Endothelial cell of umbilical vein (primary cell): ENCODE measurements around the gene RAB31. TPM values are rescaled to one million over a fixed set of nuclear protein-coding genes. Genes with fewer than 3 reads are reported as not detected.

Source experiments
- BruUV-seq: library from RNA; stranded (reverse); fragments of 400-500 nt; replicated peaks from 2 replicates; lab custom pipeline; 2021; lab: Mats Ljungman, UMichigan
- CTCF ChIA-PET: fragments of 300-600, 350-600 bp; sonication (Branson Sonifier 250); formaldehyde crosslinking; loops from one replicate; lab custom pipeline; 2021; ENCODE audit warnings: antibody characterized with exemption, inconsistent platforms; lab: Charles Lee
- POLR2A ChIA-PET: fragments of 300-600, 350-600 bp; sonication (Branson Sonifier 250); formaldehyde crosslinking; loops from one replicate; lab custom pipeline; 2021; ENCODE audit warnings: antibody characterized with exemption, inconsistent platforms; lab: Charles Lee
- DNase-seq: peaks from one replicate; pipeline ENCODE4 v3.0.0-alpha.2; 2011; ENCODE audit warnings: low read depth, low spot score
- FAIRE-seq: peaks from 2 replicates; lab custom pipeline; 2011; peaks lifted over from hg19 to GRCh38; lab: Jason Lieb, UNC
- H2AFZ ChIP-seq: 2 replicates; pipeline ENCODE4 v1.6.0; 2012; ENCODE audit warnings: low read depth, low read length, control low read depth, inconsistent platforms
- H3K27ac ChIP-seq: 2 replicates; pipeline ENCODE4 v1.5.1; 2011; ENCODE audit warnings: low read depth, mild to moderate bottlenecking, control low read depth, low read length, moderate library complexity; ENCODE audit not compliant: insufficient read depth
- H3K27me3 ChIP-seq, 2 experiments: 2 replicates each; pipeline versions ENCODE4 v1.6.0 to v1.6.1; 2011; ENCODE audit warnings: low read length in 2 of 2, mixed read lengths in 1 of 2; ENCODE audit not compliant: control insufficient read depth in 2 of 2, insufficient read depth in 2 of 2
- H3K36me3 ChIP-seq, 2 experiments: 2 replicates in 1 of 2; 3 replicates in 1 of 2; pipeline ENCODE4 v1.5.1; 2011; ENCODE audit warnings: low read length in 2 of 2, mild to moderate bottlenecking in 1 of 2, moderate library complexity in 1 of 2; ENCODE audit not compliant: control insufficient read depth in 2 of 2, insufficient read depth in 2 of 2; ENCODE audit errors: extremely low read depth in 1 of 2
- H3K4me1 ChIP-seq: 3 replicates; pipeline ENCODE4 v1.5.1; 2011; ENCODE audit warnings: mild to moderate bottlenecking, low read length; ENCODE audit not compliant: control insufficient read depth, insufficient read depth; ENCODE audit errors: extremely low read depth
- H3K4me2 ChIP-seq: 2 replicates; pipeline ENCODE4 v1.6.1; 2011; ENCODE audit warnings: low read length, control low read depth, mixed read lengths; ENCODE audit not compliant: insufficient read depth
- H3K4me3 ChIP-seq, 3 experiments: fragments of 200-600 bp in 1 of 3; sonication (generic), shearing (Covaris generic) in 1 of 3; replicated peaks in 1 of 3; 2 replicates each; pipeline ENCODE4 v1.5.1; 2011 to 2016; ENCODE audit warnings: control low read depth in 3 of 3, low read length in 3 of 3, mild to moderate bottlenecking in 2 of 3, inconsistent platforms in 1 of 3, low read depth in 1 of 3, moderate library complexity in 1 of 3; ENCODE audit not compliant: insufficient read depth in 1 of 3
- H3K79me2 ChIP-seq: 2 replicates; pipeline ENCODE4 v1.6.0; 2012; ENCODE audit warnings: low read length, inconsistent platforms; ENCODE audit not compliant: control insufficient read depth, insufficient read depth
- H3K9ac ChIP-seq: replicated peaks from 2 replicates; pipeline ENCODE3; 2011; ENCODE audit warnings: low read length, control low read depth; ENCODE audit not compliant: insufficient read depth; ENCODE audit errors: extremely low read depth
- H3K9me1 ChIP-seq: replicated peaks from 3 replicates; pipeline ENCODE4 v1.6.0; 2011; ENCODE audit warnings: mild to moderate bottlenecking, low read length; ENCODE audit not compliant: control insufficient read depth, insufficient read depth; ENCODE audit errors: extremely low read depth
- H3K9me3 ChIP-seq: replicated peaks from 2 replicates; pipeline ENCODE4 v1.5.1; 2012; ENCODE audit warnings: low read length, inconsistent platforms; ENCODE audit not compliant: control insufficient read depth, insufficient read depth
- H4K20me1 ChIP-seq: replicated peaks from 2 replicates; pipeline ENCODE3; 2011; ENCODE audit warnings: mild to moderate bottlenecking, low read length; ENCODE audit not compliant: control insufficient read depth, insufficient read depth; ENCODE audit errors: extremely low read depth
- CTCF ChIP-seq, 2 donors: IDR thresholded peaks; 1 replicate in 1 of 2; 2 replicates in 1 of 2; pipeline ENCODE4 v1.5.1; 2011; ENCODE audit warnings: low read length in 2 of 2, mild to moderate bottlenecking in 2 of 2, moderate library complexity in 2 of 2, control low read depth in 1 of 2, inconsistent platforms in 1 of 2, low read depth in 1 of 2; ENCODE audit not compliant: insufficient read depth in 1 of 2; ENCODE audit errors: extremely low read depth in 1 of 2
- FOS ChIP-seq: IDR thresholded peaks from 2 replicates; pipeline ENCODE4 v1.6.1; 2011; ENCODE audit warnings: mild to moderate bottlenecking, low read length, moderate library complexity, borderline replicate concordance; ENCODE audit not compliant: insufficient read depth
- GATA2 ChIP-seq: IDR thresholded peaks from 2 replicates; pipeline ENCODE4 v1.7.0; 2011; ENCODE audit warnings: low read depth, mild to moderate bottlenecking, moderate library complexity, mixed read lengths, low read length; ENCODE audit not compliant: insufficient read length, insufficient read depth
- MAX ChIP-seq: IDR thresholded peaks from 2 replicates; pipeline ENCODE4 v1.6.1; 2011; ENCODE audit not compliant: insufficient read depth, insufficient read length
- MYC ChIP-seq: IDR thresholded peaks from one replicate; pipeline ENCODE4 v1.6.1; 2011; ENCODE audit warnings: mild to moderate bottlenecking, low read depth, low read length
- POLR2A ChIP-seq: IDR thresholded peaks from 2 replicates; pipeline ENCODE4 v1.6.1; 2012; ENCODE audit warnings: low read depth, mild to moderate bottlenecking, control low read depth, low read length
- dilution Hi-C: fragments of 300-500 bp; cut with MboI; formaldehyde crosslinking; loops from one replicate; pipeline ENCODE4 v1.15.0; 2019; ENCODE audit warnings: low sequenced_read_pairs; ENCODE audit not compliant: extremely low pct_ligation_motif_present
- intact Hi-C: fragments of 100-400 bp; cut with micrococcal nuclease; formaldehyde crosslinking; loops from one replicate; pipeline ENCODE4 v1.10.0; 2022
- polyA plus RNA-seq, 4 experiments: library from polyadenylated mRNA; depleted of rRNA in 3 of 4; stranded (reverse) in 3 of 4; unstranded in 1 of 4; fragments of >200 nt; gene quantifications; 2 replicates each; pipeline versions ENCODE4 v1.2.1 to v1.2.3, GENCODE V29; 2011 to 2012; ENCODE audit warnings: missing spikeins in 1 of 4
- total RNA-seq: library from RNA; stranded (reverse); gene quantifications from 2 replicates; pipeline ENCODE4 v1.2.3, GENCODE V29; 2021

RAB31 gene
- total and polyA plus RNA-seq, 2 donors (not counting 3 experiments of a cell fraction or from before 2014, with no cell fraction given), result 30.5 TPM

GRCh38 chr18:9682572-9682971 lies 25.5 kb upstream of the RAB31 start:
- ChIA-PET POLR2A (no interaction called here), CTCF (interaction anchor here (0.6 to 2.9 kb wide), 4 partner anchors 9 to 609 kb away, joined by 3 to 9 read pairs (median 4); no protein-coding TSS in a partner anchor)
- no peaks in the 10 kb centered on the region for H3K79me2 ChIP-seq
- TF ChIP-seq MYC (no peak), MAX (no peak), CTCF (IDR thresholded peaks at IDR 0.05; ENCODE audit: extremely low read depth in 1 of 2, insufficient read depth in 1 of 2, low read depth in 1 of 2, low read length in 2 of 2) (no peak), FOS (no peak), POLR2A (no peak), GATA2 (no peak)
- H3K27me3 ChIP-seq, result no peaks in the 10 kb centered on the region
- H3K4me1 ChIP-seq, result no peaks in the 10 kb centered on the region
- DNase-seq (no peak), FAIRE-seq (no peak)
- no peak overlapping the region for H2AFZ ChIP-seq
- no peaks in the 10 kb centered on the region for H3K9me1 ChIP-seq
- H3K9me3 ChIP-seq, result no peaks in the 10 kb centered on the region
- H3K27ac ChIP-seq, result no peak overlapping the region
- no peak overlapping the region for H3K4me3 ChIP-seq
- H3K9ac ChIP-seq, result no peak overlapping the region
- H3K4me2 ChIP-seq, result no peak overlapping the region
- dilution Hi-C loops, result no loop called here
- H4K20me1 ChIP-seq, result no peaks in the 10 kb centered on the region
- H3K36me3 ChIP-seq, result no peaks in the 10 kb centered on the region
- intact Hi-C loops, result no loop called here
- no TSS peak for BruUV-seq
